GM18858 (cell line): ENCODE measurements around the gene MCCD1.
A peak's percentile ranks its signal among the peaks of the same experiment; 100 is the strongest.

Experiments
- ATAC-seq: cut with Tn5 transposase; IDR thresholded peaks from one replicate; pipeline ENCODE4 v1.9.1; 2021; ENCODE audit not compliant: unreplicated experiment

The MCCD1 gene

GRCh38 chr6:31568537-31568961 lies 39.8 kb downstream of the MCCD1 start:
- peak; percentile 51 for ATAC-seq

GRCh38 chr6:31569861-31570536 lies 41.2 kb downstream of the MCCD1 start:
- ATAC-seq = no peak

- ATAC-seq = no peak
These were observed 43.5 kb downstream of the MCCD1 start, which contains the start of gene LTA for GRCh38 chr6:31572041-31572911. Gene LTA, plus strand, starts transcription at chr6:31572289. Its CDS starts 454 bp downstream, at chr6:31572743.

DNA sequence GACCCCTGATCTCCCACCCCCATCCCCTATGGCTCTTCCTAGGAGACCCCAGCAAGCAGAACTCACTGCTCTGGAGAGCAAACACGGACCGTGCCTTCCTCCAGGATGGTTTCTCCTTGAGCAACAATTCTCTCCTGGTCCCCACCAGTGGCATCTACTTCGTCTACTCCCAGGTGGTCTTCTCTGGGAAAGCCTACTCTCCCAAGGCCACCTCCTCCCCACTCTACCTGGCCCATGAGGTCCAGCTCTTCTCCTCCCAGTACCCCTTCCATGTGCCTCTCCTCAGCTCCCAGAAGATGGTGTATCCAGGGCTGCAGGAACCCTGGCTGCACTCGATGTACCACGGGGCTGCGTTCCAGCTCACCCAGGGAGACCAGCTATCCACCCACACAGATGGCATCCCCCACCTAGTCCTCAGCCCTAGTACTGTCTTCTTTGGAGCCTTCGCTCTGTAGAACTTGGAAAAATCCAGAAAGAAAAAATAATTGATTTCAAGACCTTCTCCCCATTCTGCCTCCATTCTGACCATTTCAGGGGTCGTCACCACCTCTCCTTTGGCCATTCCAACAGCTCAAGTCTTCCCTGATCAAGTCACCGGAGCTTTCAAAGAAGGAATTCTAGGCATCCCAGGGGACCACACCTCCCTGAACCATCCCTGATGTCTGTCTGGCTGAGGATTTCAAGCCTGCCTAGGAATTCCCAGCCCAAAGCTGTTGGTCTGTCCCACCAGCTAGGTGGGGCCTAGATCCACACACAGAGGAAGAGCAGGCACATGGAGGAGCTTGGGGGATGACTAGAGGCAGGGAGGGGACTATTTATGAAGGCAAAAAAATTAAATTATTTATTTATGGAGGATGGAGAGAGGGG lies 44.7 kb downstream of the MCCD1 start:
- ATAC-seq = no peak

- ATAC-seq = no peak
These were observed 45.6 kb downstream of the MCCD1 start for GRCh38 chr6:31574106-31575061.

DNA sequence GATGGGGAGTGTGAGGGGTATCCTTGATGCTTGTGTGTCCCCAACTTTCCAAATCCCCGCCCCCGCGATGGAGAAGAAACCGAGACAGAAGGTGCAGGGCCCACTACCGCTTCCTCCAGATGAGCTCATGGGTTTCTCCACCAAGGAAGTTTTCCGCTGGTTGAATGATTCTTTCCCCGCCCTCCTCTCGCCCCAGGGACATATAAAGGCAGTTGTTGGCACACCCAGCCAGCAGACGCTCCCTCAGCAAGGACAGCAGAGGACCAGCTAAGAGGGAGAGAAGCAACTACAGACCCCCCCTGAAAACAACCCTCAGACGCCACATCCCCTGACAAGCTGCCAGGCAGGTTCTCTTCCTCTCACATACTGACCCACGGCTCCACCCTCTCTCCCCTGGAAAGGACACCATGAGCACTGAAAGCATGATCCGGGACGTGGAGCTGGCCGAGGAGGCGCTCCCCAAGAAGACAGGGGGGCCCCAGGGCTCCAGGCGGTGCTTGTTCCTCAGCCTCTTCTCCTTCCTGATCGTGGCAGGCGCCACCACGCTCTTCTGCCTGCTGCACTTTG lies 46.7 kb downstream of the MCCD1 start, which contains the start of gene TNF:
TNF (plus strand) TSS at position 231 of the 567 bp plus-strand sequence; CDS start at position 408, 177 bp downstream.
- ATAC-seq = no peak

- no peak for ATAC-seq
These were observed 47.4 kb downstream of the MCCD1 start for GRCh38 chr6:31575952-31576685.

- no peak for ATAC-seq
These were observed 48.3 kb downstream of the MCCD1 start for GRCh38 chr6:31576897-31577578.

GRCh38 chr6:31577579-31577966 lies 48.8 kb downstream of the MCCD1 start:
- ATAC-seq = no peak

- no peak for ATAC-seq
These were observed 49.7 kb downstream of the MCCD1 start for GRCh38 chr6:31578184-31579118.

- ATAC-seq = no peak
These were observed 50.4 kb downstream of the MCCD1 start for GRCh38 chr6:31579119-31579505.
